Measurements from ENCODE around the gene SLMAP. TPM values are rescaled to one million over a fixed set of nuclear protein-coding genes. Genes with fewer than 3 reads are reported as not detected.

Gene SLMAP
- polyA plus RNA-seq, 1 donor (not counting 4 experiments of a cell fraction or from before 2014, with no cell fraction given) = 58.0 TPM

DNA sequence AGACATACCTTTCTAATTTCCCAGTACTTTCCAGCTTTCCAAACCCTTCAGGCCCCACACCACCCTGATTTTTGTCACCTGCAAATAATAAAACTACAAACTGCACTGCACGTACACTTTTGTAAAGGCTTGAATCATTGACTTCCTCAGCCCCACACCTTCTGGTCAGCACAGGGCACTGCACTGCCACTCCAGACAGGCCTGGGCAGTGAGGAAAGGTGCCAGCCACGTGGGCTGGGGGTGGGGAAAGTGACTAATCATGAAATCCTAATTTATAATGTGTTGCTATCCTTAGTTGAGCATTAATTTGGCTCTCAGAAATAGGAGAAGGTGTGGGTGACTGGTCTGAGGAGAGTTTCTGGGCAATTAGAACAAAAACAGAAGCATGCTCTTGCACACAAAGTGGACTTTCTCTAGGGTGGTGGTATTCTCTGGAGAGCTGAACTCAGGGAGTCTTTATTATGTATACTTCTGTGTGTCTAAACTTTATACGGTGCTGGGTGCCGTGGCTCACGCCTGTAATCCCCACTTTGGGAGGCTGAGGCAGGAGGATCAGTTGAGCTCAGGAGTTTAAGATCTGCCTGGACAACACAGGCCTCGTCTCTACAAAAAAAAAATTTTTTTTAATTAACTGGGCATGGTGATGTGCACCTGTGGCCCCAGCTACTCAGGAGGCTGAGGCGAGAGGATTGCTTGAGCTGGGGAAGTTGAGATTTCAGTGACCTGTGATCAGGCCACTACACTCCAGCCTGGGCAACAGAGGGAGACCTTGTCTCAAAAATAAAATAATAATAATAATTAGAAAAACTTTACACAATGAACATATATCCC is 193.9 kb downstream of the SLMAP start:
- FAIRE-seq (no peak), DNase-seq (ENCODE audit: low read depth, low spot score) (no peak)
- no peak overlapping the region for H3K4me3 ChIP-seq (ENCODE audit: control insufficient read depth in 2 of 3, extremely low read depth in 1 of 3, insufficient read depth in 2 of 3, low read depth in 1 of 3, low read length in 3 of 3)
- H3K36me3 ChIP-seq (ENCODE audit: control insufficient read depth in 2 of 2, extremely low read depth in 1 of 2, insufficient read depth in 2 of 2, low read length in 2 of 2) = no peaks in the 10 kb centered on the region
- peak overlapping the region; percentile 47 for H2AFZ ChIP-seq (ENCODE audit: control insufficient read depth, low read length)
- H3K27me3 ChIP-seq (ENCODE audit: control insufficient read depth, extremely low read depth, insufficient read depth, low read length) = no peaks in the 10 kb centered on the region
- TF ChIP-seq EZH2 (IDR thresholded peaks at IDR 0.05; ENCODE audit: low read length) = no peak
- TF ChIP-seq, protein P1, sequence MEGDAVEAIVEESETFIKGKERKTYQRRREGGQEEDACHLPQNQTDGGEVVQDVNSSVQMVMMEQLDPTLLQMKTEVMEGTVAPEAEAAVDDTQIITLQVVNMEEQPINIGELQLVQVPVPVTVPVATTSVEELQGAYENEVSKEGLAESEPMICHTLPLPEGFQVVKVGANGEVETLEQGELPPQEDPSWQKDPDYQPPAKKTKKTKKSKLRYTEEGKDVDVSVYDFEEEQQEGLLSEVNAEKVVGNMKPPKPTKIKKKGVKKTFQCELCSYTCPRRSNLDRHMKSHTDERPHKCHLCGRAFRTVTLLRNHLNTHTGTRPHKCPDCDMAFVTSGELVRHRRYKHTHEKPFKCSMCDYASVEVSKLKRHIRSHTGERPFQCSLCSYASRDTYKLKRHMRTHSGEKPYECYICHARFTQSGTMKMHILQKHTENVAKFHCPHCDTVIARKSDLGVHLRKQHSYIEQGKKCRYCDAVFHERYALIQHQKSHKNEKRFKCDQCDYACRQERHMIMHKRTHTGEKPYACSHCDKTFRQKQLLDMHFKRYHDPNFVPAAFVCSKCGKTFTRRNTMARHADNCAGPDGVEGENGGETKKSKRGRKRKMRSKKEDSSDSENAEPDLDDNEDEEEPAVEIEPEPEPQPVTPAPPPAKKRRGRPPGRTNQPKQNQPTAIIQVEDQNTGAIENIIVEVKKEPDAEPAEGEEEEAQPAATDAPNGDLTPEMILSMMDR (optimal IDR thresholded peaks at IDR 0.05 in 1 of 3, IDR thresholded peaks at IDR 0.05 in 1 of 3, conservative IDR thresholded peaks at IDR 0.05 in 1 of 3; ENCODE audit: extremely low read depth in 1 of 3, insufficient read depth in 2 of 3, low read length in 3 of 3) = peak in 2 of 3 experiments; percentile 35 to 54
- peak overlapping the region; percentile 67 for H3K4me2 ChIP-seq (ENCODE audit: control insufficient read depth, extremely low read depth, insufficient read depth, low read depth, low read length)
- peak overlapping the region; percentile 28 for H3K9ac ChIP-seq (ENCODE audit: control insufficient read depth, extremely low read depth, insufficient read depth, low read length)
- dilution Hi-C loops (cut with MboI; ENCODE audit: extremely low pct_ligation_motif_present, low sequenced_read_pairs) = no loop called here
- peaks cover 21% of the 10 kb centered on the region for H3K4me1 ChIP-seq (ENCODE audit: control insufficient read depth, extremely low read depth, insufficient read depth, low read length)
- H4K20me1 ChIP-seq (ENCODE audit: control insufficient read depth, extremely low read depth, insufficient read depth, low read length) = no peaks in the 10 kb centered on the region
- peak overlapping the region; percentile 36 for H3K27ac ChIP-seq (ENCODE audit: control insufficient read depth, insufficient read depth, low read length)
- H3K9me1 ChIP-seq (ENCODE audit: control insufficient read depth, extremely low read depth, insufficient read depth, low read length) = no peaks in the 10 kb centered on the region
- no peaks in the 10 kb centered on the region for H3K9me3 ChIP-seq (ENCODE audit: control insufficient read depth, low read depth, low read length)
- H3K79me2 ChIP-seq (ENCODE audit: control insufficient read depth, insufficient read depth, low read length) = no peaks in the 10 kb centered on the region

DNA sequence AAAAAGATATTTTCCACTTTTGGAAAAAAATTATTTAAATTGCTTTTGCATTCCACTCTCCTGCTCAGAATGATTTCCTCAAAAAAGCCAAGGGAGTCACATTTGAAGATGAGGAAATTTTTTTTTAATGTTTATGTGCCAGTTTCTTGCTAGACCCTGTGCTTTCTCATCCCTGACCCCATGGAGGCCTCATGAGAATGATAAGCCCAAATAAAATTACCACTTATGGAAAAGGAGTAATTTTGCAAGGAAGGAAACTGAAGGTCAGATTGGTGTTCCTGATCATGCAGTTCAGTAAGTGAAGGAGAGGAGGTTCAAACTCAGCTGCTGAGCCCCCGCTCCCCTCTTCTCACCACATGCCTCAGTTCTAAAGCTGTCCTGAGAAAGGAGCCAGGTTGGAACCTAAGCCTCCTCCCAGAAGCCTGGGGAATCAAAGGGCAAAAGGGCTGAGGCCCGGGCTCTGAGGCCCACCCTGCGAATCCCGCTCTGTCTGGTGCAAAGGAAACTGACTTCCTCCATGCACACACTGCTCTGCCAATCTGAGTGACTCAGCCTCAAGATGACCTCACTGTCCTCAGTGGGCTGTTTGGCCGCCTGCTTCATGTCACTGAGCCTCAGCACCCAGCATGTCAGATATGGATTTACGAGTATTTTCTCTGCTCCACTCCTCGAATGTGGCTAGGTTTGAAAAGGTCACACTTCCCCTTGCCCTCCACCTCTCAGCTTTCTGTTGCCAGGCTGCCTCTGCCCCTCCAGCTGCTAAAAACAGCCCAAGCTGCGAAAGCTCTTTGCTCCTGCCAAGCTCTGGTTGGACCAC is 195.2 kb downstream of the SLMAP start:
- H4K20me1 ChIP-seq (ENCODE audit: control insufficient read depth, extremely low read depth, insufficient read depth, low read length) = no peaks in the 10 kb centered on the region
- H3K9me1 ChIP-seq (ENCODE audit: control insufficient read depth, extremely low read depth, insufficient read depth, low read length) = no peaks in the 10 kb centered on the region
- dilution Hi-C loops (cut with MboI; ENCODE audit: extremely low pct_ligation_motif_present, low sequenced_read_pairs) = no loop called here
- peak; percentile 5 for FAIRE-seq
- no peaks in the 10 kb centered on the region for H3K36me3 ChIP-seq (ENCODE audit: control insufficient read depth in 2 of 2, extremely low read depth in 1 of 2, insufficient read depth in 2 of 2, low read length in 2 of 2)
- no peak for DNase-seq (ENCODE audit: low read depth, low spot score)
- H3K4me2 ChIP-seq (ENCODE audit: control insufficient read depth, extremely low read depth, insufficient read depth, low read depth, low read length) = no peak overlapping the region
- H3K4me3 ChIP-seq (ENCODE audit: control insufficient read depth in 2 of 3, extremely low read depth in 1 of 3, insufficient read depth in 2 of 3, low read depth in 1 of 3, low read length in 3 of 3) = no peak overlapping the region
- peaks cover 26% of the 10 kb centered on the region for H3K4me1 ChIP-seq (ENCODE audit: control insufficient read depth, extremely low read depth, insufficient read depth, low read length)
- H2AFZ ChIP-seq (ENCODE audit: control insufficient read depth, low read length) = no peak overlapping the region
- no peak overlapping the region for H3K27ac ChIP-seq (ENCODE audit: control insufficient read depth, insufficient read depth, low read length)
- no peak for TF ChIP-seq EZH2 (IDR thresholded peaks at IDR 0.05; ENCODE audit: low read length)
- no peaks in the 10 kb centered on the region for H3K27me3 ChIP-seq (ENCODE audit: control insufficient read depth, extremely low read depth, insufficient read depth, low read length)
- H3K79me2 ChIP-seq (ENCODE audit: control insufficient read depth, insufficient read depth, low read length) = no peaks in the 10 kb centered on the region
- H3K9ac ChIP-seq (ENCODE audit: control insufficient read depth, extremely low read depth, insufficient read depth, low read length) = no peak overlapping the region
- no peaks in the 10 kb centered on the region for H3K9me3 ChIP-seq (ENCODE audit: control insufficient read depth, low read depth, low read length)
